ENCODE results near the gene PRKCI.
A peak's percentile ranks its signal among the peaks of the same experiment; 100 is the strongest.

GRCh38 chr3:170222647-170223541 is 670 bp downstream of the PRKCI start:
- TF ChIP-seq, protein P1, sequence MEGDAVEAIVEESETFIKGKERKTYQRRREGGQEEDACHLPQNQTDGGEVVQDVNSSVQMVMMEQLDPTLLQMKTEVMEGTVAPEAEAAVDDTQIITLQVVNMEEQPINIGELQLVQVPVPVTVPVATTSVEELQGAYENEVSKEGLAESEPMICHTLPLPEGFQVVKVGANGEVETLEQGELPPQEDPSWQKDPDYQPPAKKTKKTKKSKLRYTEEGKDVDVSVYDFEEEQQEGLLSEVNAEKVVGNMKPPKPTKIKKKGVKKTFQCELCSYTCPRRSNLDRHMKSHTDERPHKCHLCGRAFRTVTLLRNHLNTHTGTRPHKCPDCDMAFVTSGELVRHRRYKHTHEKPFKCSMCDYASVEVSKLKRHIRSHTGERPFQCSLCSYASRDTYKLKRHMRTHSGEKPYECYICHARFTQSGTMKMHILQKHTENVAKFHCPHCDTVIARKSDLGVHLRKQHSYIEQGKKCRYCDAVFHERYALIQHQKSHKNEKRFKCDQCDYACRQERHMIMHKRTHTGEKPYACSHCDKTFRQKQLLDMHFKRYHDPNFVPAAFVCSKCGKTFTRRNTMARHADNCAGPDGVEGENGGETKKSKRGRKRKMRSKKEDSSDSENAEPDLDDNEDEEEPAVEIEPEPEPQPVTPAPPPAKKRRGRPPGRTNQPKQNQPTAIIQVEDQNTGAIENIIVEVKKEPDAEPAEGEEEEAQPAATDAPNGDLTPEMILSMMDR (IDR thresholded peaks at IDR 0.05; ENCODE audit: low read length): peak; percentile 44
- TF ChIP-seq EZH2 (optimal IDR thresholded peaks at IDR 0.05; ENCODE audit: low read depth, low read length) (no peak), EZH2phosphoT487 (IDR thresholded peaks at IDR 0.05; ENCODE audit: low read length) (no peak)
